Tibial nerve (tissue), 4 donors: ENCODE data around the gene SLC38A1. TPM values are rescaled to one million over a fixed set of nuclear protein-coding genes. Genes with fewer than 3 reads are reported as not detected.
A peak's percentile ranks its signal among the peaks of the same experiment; 100 is the strongest.

Source experiments
- DNase-seq, 2 donors: peaks; one replicate each; pipeline ENCODE4 v3.0.0-alpha.2; 2019; ENCODE audit warnings: low spot score in 2 of 2
- H3K27ac ChIP-seq, 4 donors: fragments of 200-600 bp; sonication (generic) in 3 of 4; one replicate each; pipeline ENCODE4 v1.5.1; 2017 to 2019; ENCODE audit warnings: mild to moderate bottlenecking in 1 of 4
- H3K27me3 ChIP-seq, 2 donors: fragments of 200-600 bp; sonication (generic) in 1 of 2; one replicate each; pipeline versions ENCODE4 v1.5.1 to v1.6.0; 2017 to 2019
- H3K36me3 ChIP-seq, 3 donors: fragments of 200-600 bp; sonication (generic); one replicate each; pipeline ENCODE4 v1.5.1; 2018 to 2019
- H3K4me1 ChIP-seq, 4 donors: fragments of 200-600 bp; sonication (generic) in 3 of 4; one replicate each; pipeline ENCODE4 v1.5.1; 2017 to 2019
- H3K4me3 ChIP-seq, 4 donors: fragments of 200-600 bp; sonication (generic) in 3 of 4; one replicate each; pipeline ENCODE4 v1.5.1; 2017 to 2019; ENCODE audit warnings: mild to moderate bottlenecking in 1 of 4, moderate library complexity in 1 of 4
- H3K9me3 ChIP-seq, 4 donors: fragments of 200-600 bp; sonication (generic) in 3 of 4; one replicate each; pipeline ENCODE4 v1.5.1; 2017 to 2019
- EP300 ChIP-seq, 2 donors: sonication (generic); formaldehyde crosslinking; IDR thresholded peaks; one replicate each; pipeline ENCODE4 v1.6.1; 2017; ENCODE audit warnings: antibody characterized with exemption in 2 of 2, mild to moderate bottlenecking in 1 of 2
- POLR2A ChIP-seq, 2 donors: fragments of 450-650 bp; IDR thresholded peaks; one replicate each; pipeline ENCODE4 v1.6.1; 2017; ENCODE audit warnings: antibody characterized with exemption in 2 of 2, mild to moderate bottlenecking in 2 of 2, moderate library complexity in 2 of 2
- WGBS, 2 donors: methylation state at CpG; one replicate each; pipeline ENCODE4 v1.1.5; 2018; 5-methylcytosine and 5-hydroxymethylcytosine counted together
- total RNA-seq, 4 donors: library from RNA; depleted of rRNA; stranded (reverse); fragments of >200 nt; gene quantifications; one replicate each; pipeline ENCODE4 v1.1.0, GENCODE V29; 2016
- TF ChIP-seq, protein P1 (sequence below), 5 experiments: fragments of 200-600 bp in 3 of 5; fragments of 450-650 bp in 2 of 5; sonication (generic) in 3 of 5; IDR thresholded peaks; one replicate each; pipeline ENCODE4 v1.5.1; 2016 to 2019; ENCODE audit warnings: antibody characterized with exemption in 5 of 5, mild to moderate bottlenecking in 3 of 5, moderate library complexity in 2 of 5

The SLC38A1 gene
- total RNA-seq, 4 donors from 2014 or later, result 7.0 to 11.8 (median 9.5) TPM

GRCh38 chr12:46233423-46233822, 35.4 kb downstream of the SLC38A1 start:
- Histone ChIP-seq H3K9me3 (no peaks in the 10 kb centered on the region), H3K27me3 (no peaks in the 10 kb centered on the region), H3K27ac (no peak overlapping the region), H3K36me3 (no peaks in the 10 kb centered on the region), H3K4me1 (no peaks in the 10 kb centered on the region), H3K4me3 (no peak overlapping the region)
- no peak for DNase-seq
- 64 to 72% methylated on average over 2 of the region's 2 CpGs for WGBS, 2 donors
- TF ChIP-seq, protein P1, sequence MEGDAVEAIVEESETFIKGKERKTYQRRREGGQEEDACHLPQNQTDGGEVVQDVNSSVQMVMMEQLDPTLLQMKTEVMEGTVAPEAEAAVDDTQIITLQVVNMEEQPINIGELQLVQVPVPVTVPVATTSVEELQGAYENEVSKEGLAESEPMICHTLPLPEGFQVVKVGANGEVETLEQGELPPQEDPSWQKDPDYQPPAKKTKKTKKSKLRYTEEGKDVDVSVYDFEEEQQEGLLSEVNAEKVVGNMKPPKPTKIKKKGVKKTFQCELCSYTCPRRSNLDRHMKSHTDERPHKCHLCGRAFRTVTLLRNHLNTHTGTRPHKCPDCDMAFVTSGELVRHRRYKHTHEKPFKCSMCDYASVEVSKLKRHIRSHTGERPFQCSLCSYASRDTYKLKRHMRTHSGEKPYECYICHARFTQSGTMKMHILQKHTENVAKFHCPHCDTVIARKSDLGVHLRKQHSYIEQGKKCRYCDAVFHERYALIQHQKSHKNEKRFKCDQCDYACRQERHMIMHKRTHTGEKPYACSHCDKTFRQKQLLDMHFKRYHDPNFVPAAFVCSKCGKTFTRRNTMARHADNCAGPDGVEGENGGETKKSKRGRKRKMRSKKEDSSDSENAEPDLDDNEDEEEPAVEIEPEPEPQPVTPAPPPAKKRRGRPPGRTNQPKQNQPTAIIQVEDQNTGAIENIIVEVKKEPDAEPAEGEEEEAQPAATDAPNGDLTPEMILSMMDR (IDR thresholded peaks at IDR 0.05), result no peak

DNA sequence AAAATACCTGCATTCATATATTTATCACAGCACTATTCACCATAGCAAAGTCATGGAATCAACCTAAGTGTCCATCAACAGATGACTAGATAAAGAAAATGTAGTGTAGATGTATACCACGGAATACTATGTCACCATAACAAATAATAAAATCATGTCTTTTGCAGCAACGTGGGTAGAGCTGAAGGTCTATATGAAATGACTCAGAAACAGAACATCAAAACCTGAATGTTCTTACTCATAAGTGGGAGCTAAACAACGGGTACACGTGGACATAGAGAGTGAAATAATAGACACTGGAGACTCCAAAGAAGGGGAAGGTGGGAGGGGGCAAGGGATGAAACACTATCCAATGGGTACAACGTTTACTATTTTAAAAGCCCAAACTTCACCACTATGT, 37.9 kb downstream of the SLC38A1 start:
- H3K9me3 ChIP-seq, result no peaks in the 10 kb centered on the region
- H3K27ac ChIP-seq, result no peak overlapping the region
- H3K36me3 ChIP-seq, result no peaks in the 10 kb centered on the region
- H3K4me3 ChIP-seq, result no peak overlapping the region
- no peaks in the 10 kb centered on the region for H3K4me1 ChIP-seq
- DNase-seq, result no peak
- H3K27me3 ChIP-seq, result no peaks in the 10 kb centered on the region
- WGBS, 2 donors, result 89 to 90% methylated on average over 5 of the region's 5 CpGs
- TF ChIP-seq EP300 (IDR thresholded peaks at IDR 0.05), result no peak
- TF ChIP-seq, protein P1 (IDR thresholded peaks at IDR 0.05), result no peak
- no peak for TF ChIP-seq POLR2A (IDR thresholded peaks at IDR 0.05)

DNA sequence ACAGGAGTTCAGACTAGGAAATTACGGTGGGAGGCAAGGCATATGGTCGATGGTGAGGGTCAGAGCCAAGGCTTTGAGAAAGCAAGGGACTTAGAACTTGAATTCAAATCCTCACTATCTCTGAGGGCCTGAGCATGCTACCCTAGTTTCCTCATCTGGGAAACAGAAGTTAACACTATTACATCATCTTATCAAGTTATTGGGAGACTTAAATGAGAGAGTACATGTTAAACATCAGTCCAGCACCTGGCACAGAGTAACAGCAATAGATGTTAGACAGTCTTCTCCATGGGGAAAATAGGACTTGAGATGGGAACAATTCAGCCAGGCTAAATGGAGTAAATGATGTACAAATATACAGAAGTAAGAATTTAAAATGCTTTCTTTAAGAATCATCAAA, 38.5 kb downstream of the SLC38A1 start:
- H3K36me3 ChIP-seq, result no peaks in the 10 kb centered on the region
- H3K4me1 ChIP-seq, result no peaks in the 10 kb centered on the region
- no peaks in the 10 kb centered on the region for H3K9me3 ChIP-seq
- no peak for DNase-seq
- no peak overlapping the region for H3K4me3 ChIP-seq
- TF ChIP-seq POLR2A (IDR thresholded peaks at IDR 0.05), result no peak
- TF ChIP-seq, protein P1 (IDR thresholded peaks at IDR 0.05), result no peak
- TF ChIP-seq EP300 (IDR thresholded peaks at IDR 0.05), result no peak
- no peaks in the 10 kb centered on the region for H3K27me3 ChIP-seq
- WGBS, 2 donors, result 83 to 91% methylated on average over 2 of the region's 2 CpGs
- H3K27ac ChIP-seq, result no peak overlapping the region

- Histone ChIP-seq H3K36me3 (no peaks in the 10 kb centered on the region), H3K27ac (no peak overlapping the region), H3K27me3 (no peaks in the 10 kb centered on the region), H3K4me3 (no peak overlapping the region), H3K9me3 (no peaks in the 10 kb centered on the region), H3K4me1 (peaks cover 0 to 3% (median 0%) of the 10 kb centered on the region in 4 donors)
- no peak for DNase-seq
- WGBS, 2 donors, result 73 to 77% methylated on average over 2 of the region's 2 CpGs
- TF ChIP-seq EP300 (IDR thresholded peaks at IDR 0.05) (peak in 1 of 2 donors; percentile 9), POLR2A (IDR thresholded peaks at IDR 0.05) (no peak)
- TF ChIP-seq, protein P1 (IDR thresholded peaks at IDR 0.05), result no peak
These were observed 41.2 kb downstream of the SLC38A1 start for GRCh38 chr12:46227616-46228015.

DNA sequence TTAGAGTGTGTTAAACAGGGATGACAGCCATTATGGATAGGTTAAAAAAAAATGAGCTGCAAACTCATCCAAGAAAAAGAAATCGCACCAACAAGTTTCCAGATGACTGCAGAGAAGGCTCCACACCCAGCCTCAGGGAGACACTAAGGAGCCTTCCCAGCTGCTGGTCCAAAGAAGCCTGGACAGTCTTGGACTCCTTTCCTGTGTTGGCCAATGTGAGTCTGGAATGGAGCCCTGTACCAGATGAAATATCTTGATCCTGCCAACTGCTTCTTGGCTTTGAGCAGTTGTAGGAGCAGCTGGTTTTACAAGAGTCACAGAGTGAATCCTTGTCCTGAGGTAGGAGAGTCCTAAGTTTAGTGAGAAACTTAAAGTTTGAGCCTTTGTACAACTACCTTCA, 44.5 kb downstream of the SLC38A1 start:
- H3K36me3 ChIP-seq, result no peaks in the 10 kb centered on the region
- WGBS, 2 donors, result 47 to 76% methylated on average over 1 of the region's 1 CpG
- peak; percentile 37 to 63 for DNase-seq
- H3K4me1 ChIP-seq, result peaks cover 0 to 22% (median 16%) of the 10 kb centered on the region in 4 donors
- no peaks in the 10 kb centered on the region for H3K9me3 ChIP-seq
- no peaks in the 10 kb centered on the region for H3K27me3 ChIP-seq
- H3K27ac ChIP-seq, result no peak overlapping the region
- TF ChIP-seq, protein P1 (IDR thresholded peaks at IDR 0.05), result no peak
- no peak for TF ChIP-seq POLR2A (IDR thresholded peaks at IDR 0.05)
- peak in 1 of 2 donors; percentile 59 for TF ChIP-seq EP300 (IDR thresholded peaks at IDR 0.05)
- H3K4me3 ChIP-seq, result no peak overlapping the region
